Natural killer cell treated with Interleukin-12 subunit alpha and Interleukin-12 subunit beta and Interleukin-15 and Interleukin-18, amount 100 ng/mL, for 72 hours (primary cell): ENCODE measurements around the gene TBC1D14. TPM values are rescaled to one million over a fixed set of nuclear protein-coding genes. Genes with fewer than 3 reads are reported as not detected.

Source experiments
- ATAC-seq, 2 donors: fragments of 150-1000 bp; cut with Tn5 transposase in 1 of 2; sonication (Bioruptor Pico), chemical (Tn5 transposase) in 1 of 2; 2 replicates each; pipeline ENCODE4 v1.10.0; 2021
- DNase-seq: peaks from one replicate; pipeline ENCODE4 v3.0.0; 2022; ENCODE audit warnings: low spot score
- H3K27ac Mint-ChIP-seq, 2 donors: 1 replicate in 1 of 2; 2 replicates in 1 of 2; pipeline ENCODE4 v1.8.0; 2022; ENCODE audit warnings: mixed read lengths in 2 of 2, mild to moderate bottlenecking in 1 of 2, moderate library complexity in 1 of 2
- H3K27me3 Mint-ChIP-seq, 2 donors: 1 replicate in 1 of 2; 2 replicates in 1 of 2; pipeline ENCODE4 v1.8.0; 2022; ENCODE audit warnings: mixed read lengths in 2 of 2
- H3K36me3 Mint-ChIP-seq: one replicate; pipeline ENCODE4 v1.8.0; 2022; ENCODE audit warnings: mixed read lengths
- H3K4me1 Mint-ChIP-seq, 2 donors: 1 replicate in 1 of 2; 2 replicates in 1 of 2; pipeline ENCODE4 v1.8.0; 2022; ENCODE audit warnings: low read depth in 2 of 2, mixed read lengths in 2 of 2, mild to moderate bottlenecking in 1 of 2
- H3K4me3 Mint-ChIP-seq: one replicate; pipeline ENCODE4 v1.8.0; 2022; ENCODE audit warnings: mixed read lengths
- H3K9me3 Mint-ChIP-seq: 2 replicates; pipeline ENCODE4 v1.8.0; 2022; ENCODE audit warnings: mixed read lengths
- total RNA-seq, 2 donors: library from RNA; stranded (reverse); gene quantifications; one replicate each; pipeline ENCODE4 v1.2.3, GENCODE V29; 2022

TBC1D14 gene
- total RNA-seq, 2 donors from 2014 or later, result 37.3 to 56.9 TPM

- ATAC-seq, result no peak
- no peak overlapping the region for H3K4me3 Mint-ChIP-seq
- no peak for DNase-seq
- no peak overlapping the region for H3K27ac Mint-ChIP-seq
- H3K36me3 Mint-ChIP-seq, result no peaks in the 10 kb centered on the region
- H3K27me3 Mint-ChIP-seq, result no peaks in the 10 kb centered on the region
- H3K9me3 Mint-ChIP-seq, result no peaks in the 10 kb centered on the region
- peaks cover 30 to 31% of the 10 kb centered on the region in 2 donors for H3K4me1 Mint-ChIP-seq
Measured at GRCh38 chr4:6991771-6992557, 82.3 kb downstream of the TBC1D14 start.

GRCh38 chr4:6992728-6993677, 83.4 kb downstream of the TBC1D14 start:
- Mint-ChIP-seq H3K4me3 (no peak overlapping the region), H3K27me3 (no peaks in the 10 kb centered on the region), H3K9me3 (no peaks in the 10 kb centered on the region), H3K36me3 (no peaks in the 10 kb centered on the region), H3K27ac (no peak overlapping the region), H3K4me1 (peaks cover 22 to 23% of the 10 kb centered on the region in 2 donors)
- DNase-seq, result no peak
- ATAC-seq, result no peak

- Mint-ChIP-seq H3K9me3 (no peaks in the 10 kb centered on the region), H3K36me3 (no peaks in the 10 kb centered on the region), H3K27me3 (no peaks in the 10 kb centered on the region), H3K4me3 (no peak overlapping the region), H3K27ac (no peak overlapping the region), H3K4me1 (peaks cover 4 to 9% of the 10 kb centered on the region in 2 donors)
- ATAC-seq, result no peak
- no peak for DNase-seq
Measured at GRCh38 chr4:6996481-6996880, 86.9 kb downstream of the TBC1D14 start.

- H3K4me1 Mint-ChIP-seq, result peaks cover 0 to 7% of the 10 kb centered on the region in 2 donors
- peak in 1 of 2 donors; percentile 17 for ATAC-seq
Measured at GRCh38 chr4:6999172-7000086, 89.8 kb downstream of the TBC1D14 start.

GRCh38 chr4:7000421-7001176, 91.0 kb downstream of the TBC1D14 start:
- Mint-ChIP-seq H3K4me3 (no peak overlapping the region), H3K36me3 (peaks cover 5% of the 10 kb centered on the region), H3K27ac (peak overlapping the region in 1 of 2 donors; percentile 40), H3K4me1 (peaks cover 0 to 7% of the 10 kb centered on the region in 2 donors), H3K9me3 (no peaks in the 10 kb centered on the region), H3K27me3 (no peaks in the 10 kb centered on the region)
- ATAC-seq, result no peak
- DNase-seq, result no peak

More at GRCh38 chr4:6999172-7000086, 89.8 kb downstream of the TBC1D14 start:
- H3K4me3 Mint-ChIP-seq, result no peak overlapping the region
- H3K27ac Mint-ChIP-seq, result peak overlapping the region; percentile 6 to 76
- no peaks in the 10 kb centered on the region for H3K27me3 Mint-ChIP-seq
- H3K9me3 Mint-ChIP-seq, result no peaks in the 10 kb centered on the region
- DNase-seq, result no peak
- H3K36me3 Mint-ChIP-seq, result peaks cover 5% of the 10 kb centered on the region

- DNase-seq, result no peak
- Mint-ChIP-seq H3K4me1 (peaks cover 0 to 7% of the 10 kb centered on the region in 2 donors), H3K36me3 (peaks cover 5% of the 10 kb centered on the region), H3K27me3 (no peaks in the 10 kb centered on the region), H3K9me3 (no peaks in the 10 kb centered on the region), H3K4me3 (no peak overlapping the region), H3K27ac (peak overlapping the region in 1 of 2 donors; percentile 40)
- ATAC-seq, result no peak
Measured at GRCh38 chr4:7001271-7001670, 91.6 kb downstream of the TBC1D14 start.

- no peak overlapping the region for H3K4me3 Mint-ChIP-seq
- H3K27me3 Mint-ChIP-seq, result no peaks in the 10 kb centered on the region
- DNase-seq (no peak), ATAC-seq (no peak)
- peaks cover 5% of the 10 kb centered on the region for H3K36me3 Mint-ChIP-seq
- peak overlapping the region in 1 of 2 donors; percentile 40 for H3K27ac Mint-ChIP-seq
- H3K4me1 Mint-ChIP-seq, result peaks cover 0 to 7% of the 10 kb centered on the region in 2 donors
- H3K9me3 Mint-ChIP-seq, result no peaks in the 10 kb centered on the region
Measured at GRCh38 chr4:7002336-7002735, 92.7 kb downstream of the TBC1D14 start.

GRCh38 chr4:7003176-7003878, 93.7 kb downstream of the TBC1D14 start:
- DNase-seq (no peak), ATAC-seq (no peak)
- peaks cover 5% of the 10 kb centered on the region for H3K36me3 Mint-ChIP-seq
- H3K4me1 Mint-ChIP-seq, result peaks cover 0 to 7% of the 10 kb centered on the region in 2 donors
- no peak overlapping the region for H3K27ac Mint-ChIP-seq
- no peaks in the 10 kb centered on the region for H3K27me3 Mint-ChIP-seq
- no peaks in the 10 kb centered on the region for H3K9me3 Mint-ChIP-seq
- H3K4me3 Mint-ChIP-seq, result no peak overlapping the region

- ATAC-seq, result no peak
- H3K36me3 Mint-ChIP-seq, result peaks cover 6% of the 10 kb centered on the region
- H3K9me3 Mint-ChIP-seq, result no peaks in the 10 kb centered on the region
- H3K4me3 Mint-ChIP-seq, result no peak overlapping the region
- H3K27ac Mint-ChIP-seq, result no peak overlapping the region
- peaks cover 0 to 7% of the 10 kb centered on the region in 2 donors for H3K4me1 Mint-ChIP-seq
- DNase-seq, result no peak
- H3K27me3 Mint-ChIP-seq, result no peaks in the 10 kb centered on the region
Measured at GRCh38 chr4:7003879-7004240, 94.2 kb downstream of the TBC1D14 start.

- peaks cover 9% of the 10 kb centered on the region for H3K36me3 Mint-ChIP-seq
- no peaks in the 10 kb centered on the region for H3K27me3 Mint-ChIP-seq
- DNase-seq (no peak), ATAC-seq (no peak)
- no peaks in the 10 kb centered on the region for H3K9me3 Mint-ChIP-seq
- H3K27ac Mint-ChIP-seq, result no peak overlapping the region
- peaks cover 0 to 2% of the 10 kb centered on the region in 2 donors for H3K4me1 Mint-ChIP-seq
- H3K4me3 Mint-ChIP-seq, result no peak overlapping the region
Measured at GRCh38 chr4:7004331-7004730, 94.7 kb downstream of the TBC1D14 start.

GRCh38 chr4:7005571-7005970, 95.9 kb downstream of the TBC1D14 start:
- ATAC-seq (no peak), DNase-seq (no peak)
- no peak overlapping the region for H3K27ac Mint-ChIP-seq
- no peaks in the 10 kb centered on the region for H3K27me3 Mint-ChIP-seq
- H3K9me3 Mint-ChIP-seq, result no peaks in the 10 kb centered on the region
- H3K4me1 Mint-ChIP-seq, result no peaks in the 10 kb centered on the region
- peaks cover 19% of the 10 kb centered on the region for H3K36me3 Mint-ChIP-seq
- no peak overlapping the region for H3K4me3 Mint-ChIP-seq

- no peak for ATAC-seq
- Mint-ChIP-seq H3K27ac (no peak overlapping the region), H3K36me3 (peaks cover 24% of the 10 kb centered on the region)
Measured at GRCh38 chr4:7006411-7006810, 96.8 kb downstream of the TBC1D14 start.

More at GRCh38 chr4:7006411-7006810, 96.8 kb downstream of the TBC1D14 start:
- Mint-ChIP-seq H3K4me1 (no peaks in the 10 kb centered on the region), H3K27me3 (no peaks in the 10 kb centered on the region), H3K4me3 (no peak overlapping the region), H3K9me3 (no peaks in the 10 kb centered on the region)
- no peak for DNase-seq
